HEK293 (cell line): ENCODE results near the gene STAM2.

Source experiments
- CTCF ChIA-PET: fragments of 350-600 bp; formaldehyde crosslinking; extraction: SDS; loops from one replicate; lab custom pipeline; 2021; ENCODE audit warnings: antibody characterized with exemption; lab: Yijun Ruan, JAX
- POLR2A ChIA-PET: fragments of 300-600 bp; formaldehyde crosslinking; extraction: SDS; loops from one replicate; lab custom pipeline; 2020; ENCODE audit warnings: antibody characterized with exemption, inconsistent platforms; lab: Yijun Ruan, JAX
- H3K27ac ChIP-seq: fragments of 200-500 bp; sonication (Bioruptor generic); 2 replicates; pipeline ENCODE4 v1.5.1; 2014; ENCODE audit warnings: low read depth, low read length, control low read depth, inconsistent platforms; ENCODE audit errors: extremely low read depth
- H3K36me3 ChIP-seq, 2 experiments: fragments of 200-500 bp in 1 of 2; sonication (Bioruptor generic) in 1 of 2; 1 replicate in 1 of 2; 2 replicates in 1 of 2; pipeline ENCODE4 v1.5.1; 2014 to 2017; ENCODE audit warnings: inconsistent platforms in 2 of 2, low read length in 2 of 2; ENCODE audit not compliant: control insufficient read depth in 2 of 2, insufficient read depth in 1 of 2
- H3K4me1 ChIP-seq: fragments of 200-500 bp; sonication (Bioruptor generic); 2 replicates; pipeline ENCODE4 v1.5.1; 2014; ENCODE audit warnings: mild to moderate bottlenecking, low read length, inconsistent platforms; ENCODE audit not compliant: control insufficient read depth, insufficient read depth
- H3K4me3 ChIP-seq: 2 replicates; pipeline ENCODE4 v1.5.1; 2011; ENCODE audit warnings: low read depth, mild to moderate bottlenecking, control low read depth, low read length, moderate library complexity
- H3K9me3 ChIP-seq: fragments of 200-500 bp; sonication (Bioruptor generic); 2 replicates; pipeline ENCODE4 v1.5.1; 2014; ENCODE audit warnings: low read depth, low read length, inconsistent platforms; ENCODE audit not compliant: control insufficient read depth, insufficient read depth
- GLIS2 ChIP-seq: fragments of 450-650 bp; formaldehyde crosslinking; IDR thresholded peaks from 2 replicates; pipeline ENCODE4 v1.5.1; 2016; ENCODE audit warnings: missing biosample characterization, missing genetic modification characterization
- ZBTB1 ChIP-seq: fragments of 450-650 bp; formaldehyde crosslinking; IDR thresholded peaks from 2 replicates; pipeline ENCODE4 v1.5.1; 2016; ENCODE audit warnings: missing biosample characterization, missing genetic modification characterization
- ZEB2 ChIP-seq: fragments of 450-650 bp; formaldehyde crosslinking; IDR thresholded peaks from 2 replicates; pipeline ENCODE4 v1.5.1; 2016; ENCODE audit warnings: missing biosample characterization, missing genetic modification characterization
- ZNF132 ChIP-seq: fragments of 450-650 bp; formaldehyde crosslinking; IDR thresholded peaks from 2 replicates; pipeline ENCODE4 v1.5.1; 2017; ENCODE audit warnings: missing biosample characterization, missing genetic modification characterization, borderline replicate concordance
- ZNF138 ChIP-seq: fragments of 450-650 bp; formaldehyde crosslinking; IDR thresholded peaks from 2 replicates; pipeline ENCODE4 v1.5.1; 2016; ENCODE audit warnings: missing biosample characterization, missing genetic modification characterization, borderline replicate concordance
- ZNF140 ChIP-seq: fragments of 450-650 bp; formaldehyde crosslinking; IDR thresholded peaks from 2 replicates; pipeline ENCODE4 v1.5.1; 2016; ENCODE audit warnings: missing biosample characterization, missing genetic modification characterization
- ZNF169 ChIP-seq: fragments of 450-650 bp; formaldehyde crosslinking; IDR thresholded peaks from 2 replicates; pipeline ENCODE4 v1.5.1; 2016; ENCODE audit warnings: missing biosample characterization, missing genetic modification characterization
- ZNF266 ChIP-seq: fragments of 450-650 bp; formaldehyde crosslinking; IDR thresholded peaks from 2 replicates; pipeline ENCODE4 v1.5.1; 2016; ENCODE audit warnings: missing biosample characterization, missing genetic modification characterization, low read depth
- ZNF341 ChIP-seq: fragments of 450-650 bp; formaldehyde crosslinking; IDR thresholded peaks from 2 replicates; pipeline ENCODE4; 2016; ENCODE audit warnings: low read depth, missing biosample characterization, missing genetic modification characterization
- ZNF433 ChIP-seq: fragments of 450-650 bp; formaldehyde crosslinking; IDR thresholded peaks from 2 replicates; pipeline ENCODE4 v1.5.1; 2016; ENCODE audit warnings: missing biosample characterization, missing genetic modification characterization, low read depth
- ZNF473 ChIP-seq: fragments of 450-650 bp; formaldehyde crosslinking; IDR thresholded peaks from 2 replicates; pipeline ENCODE4 v1.5.1; 2017; ENCODE audit warnings: missing biosample characterization, missing genetic modification characterization
- ZNF521 ChIP-seq: fragments of 450-650 bp; formaldehyde crosslinking; IDR thresholded peaks from 2 replicates; pipeline ENCODE4 v1.5.1; 2017; ENCODE audit warnings: missing biosample characterization, mild to moderate bottlenecking, missing genetic modification characterization
- ZNF571 ChIP-seq: fragments of 450-650 bp; formaldehyde crosslinking; IDR thresholded peaks from 2 replicates; pipeline ENCODE4 v1.5.0; 2017; ENCODE audit warnings: missing biosample characterization, missing genetic modification characterization
- ZNF76 ChIP-seq: fragments of 450-650 bp; formaldehyde crosslinking; IDR thresholded peaks from 2 replicates; pipeline ENCODE4; 2016; ENCODE audit warnings: low read depth, missing biosample characterization, missing genetic modification characterization, borderline replicate concordance
- ZNF777 ChIP-seq: fragments of 450-650 bp; formaldehyde crosslinking; IDR thresholded peaks from 2 replicates; pipeline ENCODE4 v1.5.1; 2017; ENCODE audit warnings: missing biosample characterization, missing genetic modification characterization, borderline replicate concordance
- ZSCAN23 ChIP-seq: fragments of 450-650 bp; formaldehyde crosslinking; IDR thresholded peaks from 2 replicates; pipeline ENCODE4 v1.5.1; 2016; ENCODE audit warnings: missing biosample characterization, missing genetic modification characterization
- TF ChIP-seq, protein P1 (sequence below): fragments of 450-650 bp; formaldehyde crosslinking; IDR thresholded peaks from 2 replicates; pipeline ENCODE4 v1.5.1; 2017; ENCODE audit warnings: missing biosample characterization, missing genetic modification characterization
- TF ChIP-seq, protein P2 (sequence below): fragments of 450-650 bp; formaldehyde crosslinking; IDR thresholded peaks from 2 replicates; pipeline ENCODE4 v1.5.1; 2016; ENCODE audit warnings: missing biosample characterization, missing genetic modification characterization
- TF ChIP-seq, protein P3 (sequence below): fragments of 450-650 bp; formaldehyde crosslinking; IDR thresholded peaks from 2 replicates; pipeline ENCODE4 v1.5.1; 2016; ENCODE audit warnings: missing biosample characterization, missing genetic modification characterization
- TF ChIP-seq, protein P4 (sequence below): fragments of 450-650 bp; formaldehyde crosslinking; IDR thresholded peaks from 2 replicates; pipeline ENCODE4 v1.5.1; 2016; ENCODE audit warnings: missing biosample characterization, missing genetic modification characterization
- TF ChIP-seq, protein P5 (sequence below): fragments of 450-650 bp; formaldehyde crosslinking; IDR thresholded peaks from 2 replicates; pipeline ENCODE4 v1.5.1; 2016; ENCODE audit warnings: missing biosample characterization, missing genetic modification characterization, borderline replicate concordance
- TF ChIP-seq, protein P6 (sequence below): fragments of 450-650 bp; formaldehyde crosslinking; IDR thresholded peaks from 2 replicates; pipeline ENCODE4 v1.5.1; 2017; ENCODE audit warnings: missing biosample characterization, missing genetic modification characterization

STAM2 gene

DNA sequence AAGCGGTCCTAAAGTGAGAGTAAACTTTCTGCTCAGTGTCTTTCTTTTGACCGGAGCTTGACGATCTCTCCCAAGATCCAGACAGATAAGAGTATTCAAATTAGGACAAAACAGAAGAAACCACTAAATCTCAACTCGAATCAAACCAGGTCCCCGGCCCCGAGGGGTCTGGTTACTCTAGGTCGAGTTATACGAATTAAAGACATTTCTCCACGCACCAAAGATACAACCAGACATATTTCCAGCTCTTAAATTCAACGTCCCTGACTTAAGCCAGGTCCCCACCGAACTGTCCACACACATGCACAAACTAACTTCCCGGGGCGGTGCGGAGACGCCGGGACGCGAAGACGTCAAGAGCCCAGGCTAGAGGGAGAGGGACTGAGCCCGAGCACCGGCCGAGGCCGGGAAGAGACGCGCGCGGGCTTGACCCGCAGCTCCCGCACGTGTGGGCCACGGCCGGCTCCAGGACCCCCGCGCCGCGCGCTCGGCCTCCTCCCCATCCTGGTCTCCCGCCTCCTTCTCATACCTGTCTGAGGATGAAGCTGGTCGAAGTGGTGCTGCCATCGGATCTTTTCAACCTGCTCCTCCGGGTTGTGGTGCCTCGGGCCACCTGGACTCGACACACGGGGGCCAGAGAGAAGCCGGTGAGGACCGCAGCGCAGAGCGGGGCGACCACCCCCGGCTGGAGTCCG is 77.6 kb downstream of the STAM2 start:
- H3K9me3 ChIP-seq = no peaks in the 10 kb centered on the region
- H3K27ac ChIP-seq = peak overlapping the region; percentile 76
- peaks cover 7% of the 10 kb centered on the region for H3K4me1 ChIP-seq
- peak overlapping the region; percentile 73 for H3K4me3 ChIP-seq
- CTCF ChIA-PET = interaction anchor here (0.6 to 1.3 kb wide), 7 partner anchors 15 to 78 kb away, joined by 3 to 6 read pairs (median 3); no protein-coding TSS in a partner anchor
- H3K36me3 ChIP-seq = no peaks in the 10 kb centered on the region
- POLR2A ChIA-PET = interaction anchor here (0.7 to 1.0 kb wide), 2 partner anchors 10 to 619 kb away, joined by 3 read pairs; partner anchors contain the start of gene PRPF40A
- TF ChIP-seq, protein P1, sequence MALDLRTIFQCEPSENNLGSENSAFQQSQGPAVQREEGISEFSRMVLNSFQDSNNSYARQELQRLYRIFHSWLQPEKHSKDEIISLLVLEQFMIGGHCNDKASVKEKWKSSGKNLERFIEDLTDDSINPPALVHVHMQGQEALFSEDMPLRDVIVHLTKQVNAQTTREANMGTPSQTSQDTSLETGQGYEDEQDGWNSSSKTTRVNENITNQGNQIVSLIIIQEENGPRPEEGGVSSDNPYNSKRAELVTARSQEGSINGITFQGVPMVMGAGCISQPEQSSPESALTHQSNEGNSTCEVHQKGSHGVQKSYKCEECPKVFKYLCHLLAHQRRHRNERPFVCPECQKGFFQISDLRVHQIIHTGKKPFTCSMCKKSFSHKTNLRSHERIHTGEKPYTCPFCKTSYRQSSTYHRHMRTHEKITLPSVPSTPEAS (tag by site-specific recombination) = no peak
- TF ChIP-seq ZNF140 (no peak), ZNF777 (tag by site-specific recombination) (no peak), ZBTB1 (tag by site-specific recombination) (peak; percentile 84), ZNF473 (tag by site-specific recombination) (no peak), ZNF341 (tag by site-specific recombination) (0 out of 2 replicates have a peak, but pooled peaks have one; percentile 10), ZNF169 (tag by site-specific recombination) (no peak), GLIS2 (tag by site-specific recombination) (peak; percentile 65), ZNF76 (tag by site-specific recombination) (no peak), ZEB2 (no peak), ZNF433 (tag by site-specific recombination) (no peak), ZNF138 (tag by site-specific recombination) (no peak), ZNF571 (tag by site-specific recombination) (no peak), ZSCAN23 (tag by site-specific recombination) (no peak), ZNF266 (tag by site-specific recombination) (no peak), ZNF521 (no peak), ZNF132 (no peak)
- TF ChIP-seq, protein P2, sequence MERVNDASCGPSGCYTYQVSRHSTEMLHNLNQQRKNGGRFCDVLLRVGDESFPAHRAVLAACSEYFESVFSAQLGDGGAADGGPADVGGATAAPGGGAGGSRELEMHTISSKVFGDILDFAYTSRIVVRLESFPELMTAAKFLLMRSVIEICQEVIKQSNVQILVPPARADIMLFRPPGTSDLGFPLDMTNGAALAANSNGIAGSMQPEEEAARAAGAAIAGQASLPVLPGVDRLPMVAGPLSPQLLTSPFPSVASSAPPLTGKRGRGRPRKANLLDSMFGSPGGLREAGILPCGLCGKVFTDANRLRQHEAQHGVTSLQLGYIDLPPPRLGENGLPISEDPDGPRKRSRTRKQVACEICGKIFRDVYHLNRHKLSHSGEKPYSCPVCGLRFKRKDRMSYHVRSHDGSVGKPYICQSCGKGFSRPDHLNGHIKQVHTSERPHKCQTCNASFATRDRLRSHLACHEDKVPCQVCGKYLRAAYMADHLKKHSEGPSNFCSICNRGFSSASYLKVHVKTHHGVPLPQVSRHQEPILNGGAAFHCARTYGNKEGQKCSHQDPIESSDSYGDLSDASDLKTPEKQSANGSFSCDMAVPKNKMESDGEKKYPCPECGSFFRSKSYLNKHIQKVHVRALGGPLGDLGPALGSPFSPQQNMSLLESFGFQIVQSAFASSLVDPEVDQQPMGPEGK (tag by site-specific recombination) = no peak
- TF ChIP-seq, protein P3, sequence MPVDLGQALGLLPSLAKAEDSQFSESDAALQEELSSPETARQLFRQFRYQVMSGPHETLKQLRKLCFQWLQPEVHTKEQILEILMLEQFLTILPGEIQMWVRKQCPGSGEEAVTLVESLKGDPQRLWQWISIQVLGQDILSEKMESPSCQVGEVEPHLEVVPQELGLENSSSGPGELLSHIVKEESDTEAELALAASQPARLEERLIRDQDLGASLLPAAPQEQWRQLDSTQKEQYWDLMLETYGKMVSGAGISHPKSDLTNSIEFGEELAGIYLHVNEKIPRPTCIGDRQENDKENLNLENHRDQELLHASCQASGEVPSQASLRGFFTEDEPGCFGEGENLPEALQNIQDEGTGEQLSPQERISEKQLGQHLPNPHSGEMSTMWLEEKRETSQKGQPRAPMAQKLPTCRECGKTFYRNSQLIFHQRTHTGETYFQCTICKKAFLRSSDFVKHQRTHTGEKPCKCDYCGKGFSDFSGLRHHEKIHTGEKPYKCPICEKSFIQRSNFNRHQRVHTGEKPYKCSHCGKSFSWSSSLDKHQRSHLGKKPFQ = no peak
- TF ChIP-seq, protein P4, sequence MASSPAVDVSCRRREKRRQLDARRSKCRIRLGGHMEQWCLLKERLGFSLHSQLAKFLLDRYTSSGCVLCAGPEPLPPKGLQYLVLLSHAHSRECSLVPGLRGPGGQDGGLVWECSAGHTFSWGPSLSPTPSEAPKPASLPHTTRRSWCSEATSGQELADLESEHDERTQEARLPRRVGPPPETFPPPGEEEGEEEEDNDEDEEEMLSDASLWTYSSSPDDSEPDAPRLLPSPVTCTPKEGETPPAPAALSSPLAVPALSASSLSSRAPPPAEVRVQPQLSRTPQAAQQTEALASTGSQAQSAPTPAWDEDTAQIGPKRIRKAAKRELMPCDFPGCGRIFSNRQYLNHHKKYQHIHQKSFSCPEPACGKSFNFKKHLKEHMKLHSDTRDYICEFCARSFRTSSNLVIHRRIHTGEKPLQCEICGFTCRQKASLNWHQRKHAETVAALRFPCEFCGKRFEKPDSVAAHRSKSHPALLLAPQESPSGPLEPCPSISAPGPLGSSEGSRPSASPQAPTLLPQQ (tag by site-specific recombination) = peak; percentile 32; the same call in 1 of the 2 replicates
- TF ChIP-seq, protein P5, sequence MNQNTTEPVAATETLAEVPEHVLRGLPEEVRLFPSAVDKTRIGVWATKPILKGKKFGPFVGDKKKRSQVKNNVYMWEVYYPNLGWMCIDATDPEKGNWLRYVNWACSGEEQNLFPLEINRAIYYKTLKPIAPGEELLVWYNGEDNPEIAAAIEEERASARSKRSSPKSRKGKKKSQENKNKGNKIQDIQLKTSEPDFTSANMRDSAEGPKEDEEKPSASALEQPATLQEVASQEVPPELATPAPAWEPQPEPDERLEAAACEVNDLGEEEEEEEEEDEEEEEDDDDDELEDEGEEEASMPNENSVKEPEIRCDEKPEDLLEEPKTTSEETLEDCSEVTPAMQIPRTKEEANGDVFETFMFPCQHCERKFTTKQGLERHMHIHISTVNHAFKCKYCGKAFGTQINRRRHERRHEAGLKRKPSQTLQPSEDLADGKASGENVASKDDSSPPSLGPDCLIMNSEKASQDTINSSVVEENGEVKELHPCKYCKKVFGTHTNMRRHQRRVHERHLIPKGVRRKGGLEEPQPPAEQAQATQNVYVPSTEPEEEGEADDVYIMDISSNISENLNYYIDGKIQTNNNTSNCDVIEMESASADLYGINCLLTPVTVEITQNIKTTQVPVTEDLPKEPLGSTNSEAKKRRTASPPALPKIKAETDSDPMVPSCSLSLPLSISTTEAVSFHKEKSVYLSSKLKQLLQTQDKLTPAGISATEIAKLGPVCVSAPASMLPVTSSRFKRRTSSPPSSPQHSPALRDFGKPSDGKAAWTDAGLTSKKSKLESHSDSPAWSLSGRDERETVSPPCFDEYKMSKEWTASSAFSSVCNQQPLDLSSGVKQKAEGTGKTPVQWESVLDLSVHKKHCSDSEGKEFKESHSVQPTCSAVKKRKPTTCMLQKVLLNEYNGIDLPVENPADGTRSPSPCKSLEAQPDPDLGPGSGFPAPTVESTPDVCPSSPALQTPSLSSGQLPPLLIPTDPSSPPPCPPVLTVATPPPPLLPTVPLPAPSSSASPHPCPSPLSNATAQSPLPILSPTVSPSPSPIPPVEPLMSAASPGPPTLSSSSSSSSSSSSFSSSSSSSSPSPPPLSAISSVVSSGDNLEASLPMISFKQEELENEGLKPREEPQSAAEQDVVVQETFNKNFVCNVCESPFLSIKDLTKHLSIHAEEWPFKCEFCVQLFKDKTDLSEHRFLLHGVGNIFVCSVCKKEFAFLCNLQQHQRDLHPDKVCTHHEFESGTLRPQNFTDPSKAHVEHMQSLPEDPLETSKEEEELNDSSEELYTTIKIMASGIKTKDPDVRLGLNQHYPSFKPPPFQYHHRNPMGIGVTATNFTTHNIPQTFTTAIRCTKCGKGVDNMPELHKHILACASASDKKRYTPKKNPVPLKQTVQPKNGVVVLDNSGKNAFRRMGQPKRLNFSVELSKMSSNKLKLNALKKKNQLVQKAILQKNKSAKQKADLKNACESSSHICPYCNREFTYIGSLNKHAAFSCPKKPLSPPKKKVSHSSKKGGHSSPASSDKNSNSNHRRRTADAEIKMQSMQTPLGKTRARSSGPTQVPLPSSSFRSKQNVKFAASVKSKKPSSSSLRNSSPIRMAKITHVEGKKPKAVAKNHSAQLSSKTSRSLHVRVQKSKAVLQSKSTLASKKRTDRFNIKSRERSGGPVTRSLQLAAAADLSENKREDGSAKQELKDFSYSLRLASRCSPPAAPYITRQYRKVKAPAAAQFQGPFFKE = no peak
- TF ChIP-seq, protein P6, sequence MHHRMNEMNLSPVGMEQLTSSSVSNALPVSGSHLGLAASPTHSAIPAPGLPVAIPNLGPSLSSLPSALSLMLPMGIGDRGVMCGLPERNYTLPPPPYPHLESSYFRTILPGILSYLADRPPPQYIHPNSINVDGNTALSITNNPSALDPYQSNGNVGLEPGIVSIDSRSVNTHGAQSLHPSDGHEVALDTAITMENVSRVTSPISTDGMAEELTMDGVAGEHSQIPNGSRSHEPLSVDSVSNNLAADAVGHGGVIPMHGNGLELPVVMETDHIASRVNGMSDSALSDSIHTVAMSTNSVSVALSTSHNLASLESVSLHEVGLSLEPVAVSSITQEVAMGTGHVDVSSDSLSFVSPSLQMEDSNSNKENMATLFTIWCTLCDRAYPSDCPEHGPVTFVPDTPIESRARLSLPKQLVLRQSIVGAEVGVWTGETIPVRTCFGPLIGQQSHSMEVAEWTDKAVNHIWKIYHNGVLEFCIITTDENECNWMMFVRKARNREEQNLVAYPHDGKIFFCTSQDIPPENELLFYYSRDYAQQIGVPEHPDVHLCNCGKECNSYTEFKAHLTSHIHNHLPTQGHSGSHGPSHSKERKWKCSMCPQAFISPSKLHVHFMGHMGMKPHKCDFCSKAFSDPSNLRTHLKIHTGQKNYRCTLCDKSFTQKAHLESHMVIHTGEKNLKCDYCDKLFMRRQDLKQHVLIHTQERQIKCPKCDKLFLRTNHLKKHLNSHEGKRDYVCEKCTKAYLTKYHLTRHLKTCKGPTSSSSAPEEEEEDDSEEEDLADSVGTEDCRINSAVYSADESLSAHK (tag by site-specific recombination) = no peak
